Cardiac muscle cell (in vitro differentiated cells and primary cell): Measurements from ENCODE around the gene SLC25A22. TPM values are rescaled to one million over a fixed set of nuclear protein-coding genes. Genes with fewer than 3 reads are reported as not detected.
A peak's percentile ranks its signal among the peaks of the same experiment; 100 is the strongest.

Source experiments
- DNase-seq, 2 donors: peaks; one replicate each; pipeline versions ENCODE4 v3.0.0 to v3.0.0-alpha.2; 2010 to 2017; ENCODE audit warnings: low read depth in 1 of 2, low spot score in 1 of 2
- H3K27ac ChIP-seq: fragments of 200-600 bp; sonication (generic); 2 replicates; pipeline ENCODE4 v1.5.1; 2016
- H3K27me3 ChIP-seq: fragments of 200-600 bp; sonication (generic); 2 replicates; pipeline ENCODE4 v1.6.0; 2016; ENCODE audit warnings: control low read depth
- H3K36me3 ChIP-seq: fragments of 200-600 bp; sonication (generic); 2 replicates; pipeline ENCODE4 v1.5.1; 2016; ENCODE audit warnings: control low read depth
- H3K4me1 ChIP-seq: fragments of 200-600 bp; sonication (generic); 2 replicates; pipeline ENCODE4 v1.8.1; 2017; ENCODE audit warnings: low read depth, mild to moderate bottlenecking, mixed run types
- H3K4me3 ChIP-seq: fragments of 200-600 bp; sonication (generic); 2 replicates; pipeline ENCODE4 v1.5.1; 2016; ENCODE audit warnings: mild to moderate bottlenecking
- H3K9me3 ChIP-seq: fragments of 200-600 bp; sonication (generic); 2 replicates; pipeline ENCODE4 v1.5.1; 2017; ENCODE audit warnings: low read depth, mild to moderate bottlenecking, control low read depth
- polyA plus RNA-seq: library from polyadenylated mRNA; unstranded; fragments of >200 nt; fragmentation: Nextera tagmentation; extraction: Ambion mirVana; gene quantifications from 2 replicates; pipeline ENCODE4 v1.2.1, GENCODE V29; 2016
- total RNA-seq: library from RNA; depleted of rRNA; stranded (reverse); fragments of >200 nt; gene quantifications from 2 replicates; pipeline ENCODE4 v1.2.3, GENCODE V29; 2016
- TF ChIP-seq, protein P1 (sequence below): IDR thresholded peaks from 2 replicates; pipeline ENCODE4 v1.5.1; 2012; ENCODE audit warnings: low read depth, mild to moderate bottlenecking, low read length

The SLC25A22 gene
- total and polyA plus RNA-seq, 2 experiments from 2014 or later = 17.6 to 21.2 TPM

DNA sequence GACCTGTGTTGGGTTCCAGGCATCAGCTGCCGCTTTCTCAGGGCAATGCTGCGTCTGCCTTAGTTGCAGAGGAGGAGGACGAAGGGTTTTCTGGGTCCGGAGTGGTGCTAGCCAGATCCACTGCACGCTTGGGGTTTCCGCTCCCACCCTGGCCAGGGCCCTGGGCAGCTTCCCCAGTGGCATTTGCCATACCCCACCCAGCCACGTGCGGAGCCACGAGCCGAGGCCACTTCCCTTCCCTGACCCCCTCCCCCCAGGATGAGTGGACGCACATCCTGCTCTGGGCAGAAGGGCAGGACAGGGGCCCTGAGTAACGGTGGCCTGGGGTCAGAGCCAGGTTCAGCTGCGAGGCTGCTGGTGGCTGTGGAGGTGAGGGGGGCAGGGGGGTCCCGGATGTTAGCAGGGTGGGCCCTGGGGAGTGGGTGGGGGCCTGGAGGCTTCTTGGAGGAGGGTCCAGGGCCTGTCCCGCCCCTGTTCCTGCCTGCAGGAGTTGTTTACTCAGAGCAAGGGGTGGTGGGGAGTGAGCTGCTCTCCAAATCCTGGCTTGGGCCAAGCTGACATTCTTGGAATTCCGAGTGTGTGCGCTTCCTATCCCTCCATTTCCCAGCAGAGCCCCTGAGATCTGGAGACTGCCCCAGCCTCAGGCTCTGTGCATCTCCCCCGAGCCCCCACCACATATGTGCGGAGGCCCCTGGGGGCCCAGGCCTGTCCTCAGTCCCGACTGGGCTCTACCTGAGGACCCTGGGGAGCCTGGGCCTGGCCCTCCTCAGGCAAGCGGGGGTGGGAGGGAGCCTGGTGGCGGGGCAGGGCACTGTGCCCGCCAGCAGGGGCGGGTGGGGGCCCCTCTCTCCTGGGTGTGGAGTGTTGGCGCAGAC lies 46.0 kb upstream of the SLC25A22 start:
- TF ChIP-seq, protein P1, sequence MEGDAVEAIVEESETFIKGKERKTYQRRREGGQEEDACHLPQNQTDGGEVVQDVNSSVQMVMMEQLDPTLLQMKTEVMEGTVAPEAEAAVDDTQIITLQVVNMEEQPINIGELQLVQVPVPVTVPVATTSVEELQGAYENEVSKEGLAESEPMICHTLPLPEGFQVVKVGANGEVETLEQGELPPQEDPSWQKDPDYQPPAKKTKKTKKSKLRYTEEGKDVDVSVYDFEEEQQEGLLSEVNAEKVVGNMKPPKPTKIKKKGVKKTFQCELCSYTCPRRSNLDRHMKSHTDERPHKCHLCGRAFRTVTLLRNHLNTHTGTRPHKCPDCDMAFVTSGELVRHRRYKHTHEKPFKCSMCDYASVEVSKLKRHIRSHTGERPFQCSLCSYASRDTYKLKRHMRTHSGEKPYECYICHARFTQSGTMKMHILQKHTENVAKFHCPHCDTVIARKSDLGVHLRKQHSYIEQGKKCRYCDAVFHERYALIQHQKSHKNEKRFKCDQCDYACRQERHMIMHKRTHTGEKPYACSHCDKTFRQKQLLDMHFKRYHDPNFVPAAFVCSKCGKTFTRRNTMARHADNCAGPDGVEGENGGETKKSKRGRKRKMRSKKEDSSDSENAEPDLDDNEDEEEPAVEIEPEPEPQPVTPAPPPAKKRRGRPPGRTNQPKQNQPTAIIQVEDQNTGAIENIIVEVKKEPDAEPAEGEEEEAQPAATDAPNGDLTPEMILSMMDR = peak; percentile 1
- Histone ChIP-seq H3K4me1 (peaks cover 34% of the 10 kb centered on the region), H3K27me3 (no peaks in the 10 kb centered on the region), H3K9me3 (no peaks in the 10 kb centered on the region), H3K4me3 (peak overlapping the region; percentile 98), H3K27ac (peak overlapping the region; percentile 89), H3K36me3 (peaks cover 12% of the 10 kb centered on the region)
- peak; percentile 83 to 98 for DNase-seq

DNA sequence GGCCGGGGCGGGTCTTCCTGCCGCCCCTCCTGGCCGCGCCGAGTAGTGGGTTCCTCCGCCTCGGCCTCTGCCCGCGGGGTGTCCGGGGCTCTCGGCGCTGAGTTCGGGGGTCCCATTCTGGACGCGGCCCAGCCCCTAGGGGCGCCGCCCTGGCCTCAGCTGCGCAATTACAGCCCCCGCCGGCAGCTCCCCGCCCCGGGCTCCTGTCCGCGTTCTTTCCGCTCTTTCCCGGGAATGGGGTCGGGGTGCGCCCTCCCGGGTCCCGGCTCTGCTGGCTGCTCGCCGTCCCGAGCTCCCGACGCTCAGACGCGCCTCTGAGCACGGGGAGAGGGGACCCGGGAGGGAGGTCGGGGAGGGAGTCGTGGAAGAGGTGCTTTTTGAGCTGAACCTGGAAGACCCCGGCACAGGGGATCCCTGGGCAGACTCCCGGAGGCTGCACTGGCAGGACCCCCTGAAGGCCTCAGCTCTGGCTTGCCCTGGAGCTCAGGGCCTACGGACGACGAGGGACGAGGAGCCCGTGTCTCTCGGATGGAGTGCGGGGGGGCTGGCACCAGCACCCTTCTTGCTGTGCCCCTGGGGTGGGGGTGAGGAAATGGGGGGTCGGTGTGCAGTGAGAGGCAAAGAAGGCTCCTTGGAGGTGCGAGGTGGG lies 45.1 kb upstream of the SLC25A22 start:
- H3K27me3 ChIP-seq = no peaks in the 10 kb centered on the region
- H3K36me3 ChIP-seq = peaks cover 17% of the 10 kb centered on the region
- no peak for DNase-seq
- H3K4me1 ChIP-seq = peaks cover 28% of the 10 kb centered on the region
- TF ChIP-seq, protein P1 = no peak
- peak overlapping the region; percentile 89 for H3K27ac ChIP-seq
- H3K4me3 ChIP-seq = peak overlapping the region; percentile 98
- no peaks in the 10 kb centered on the region for H3K9me3 ChIP-seq

DNA sequence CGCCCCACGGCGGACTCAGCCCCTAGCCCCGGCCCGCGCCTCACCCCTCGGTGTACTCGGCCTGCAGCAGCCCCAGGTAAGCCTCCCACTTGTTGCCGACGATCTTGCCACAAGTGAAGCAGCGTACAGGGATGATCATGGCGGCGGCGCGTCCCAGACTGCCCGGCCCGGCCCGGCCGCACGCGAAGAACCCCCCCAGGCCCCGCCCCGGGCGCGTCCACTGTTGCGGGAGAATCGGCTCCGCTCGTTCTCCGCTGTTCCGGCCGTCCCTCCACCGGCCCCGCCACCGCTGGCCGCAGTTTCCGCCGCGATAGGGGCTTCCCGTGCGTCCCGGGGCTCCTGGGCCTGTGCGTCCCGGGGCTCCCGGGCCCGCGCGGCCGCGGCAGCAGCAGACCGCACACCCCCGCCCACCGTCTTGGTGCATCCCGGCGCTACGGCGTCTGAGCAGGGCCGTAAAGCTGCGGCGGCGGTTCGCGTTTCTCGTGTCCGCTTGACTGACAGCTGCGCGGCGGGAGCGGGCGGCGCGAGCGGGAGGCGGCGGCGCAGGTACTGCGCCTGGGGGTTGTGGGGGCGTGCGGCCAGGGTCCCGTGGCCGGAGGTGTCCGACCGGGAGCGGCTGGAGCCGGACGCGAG lies 44.4 kb upstream of the SLC25A22 start, which contains the start of the genes POLR2L and TSPAN4:
Gene POLR2L (minus strand): TSS at position 160 of the 633 bp plus-strand sequence. CDS start 21 bp downstream, at position 139.
Gene TSPAN4 (plus strand): TSS at position 483 of the 633 bp plus-strand sequence. CDS start 7,453 bp downstream, outside the sequence.
- peak within 1 kb of the TSS; percentile 98 for H3K4me3 ChIP-seq
- TF ChIP-seq, protein P1 = no peak
- H3K27me3 ChIP-seq = no peaks in the 10 kb centered on the region
- no peaks in the 10 kb centered on the region for H3K9me3 ChIP-seq
- H3K36me3 ChIP-seq = peaks cover 22% of the 10 kb centered on the region
- H3K27ac ChIP-seq = peak within 1 kb of the TSS; percentile 99
- H3K4me1 ChIP-seq = peaks cover 28% of the 10 kb centered on the region
- peak; percentile 94 to 95 for DNase-seq

- TF ChIP-seq, protein P1 = no peak
- DNase-seq = no peak
- H3K9me3 ChIP-seq = no peaks in the 10 kb centered on the region
- H3K27me3 ChIP-seq = no peaks in the 10 kb centered on the region
- H3K27ac ChIP-seq = peak overlapping the region; percentile 99
- H3K36me3 ChIP-seq = peaks cover 27% of the 10 kb centered on the region
- peak overlapping the region; percentile 98 for H3K4me3 ChIP-seq
- H3K4me1 ChIP-seq = peaks cover 28% of the 10 kb centered on the region
Observed at GRCh38 chr11:841981-842369, 43.9 kb upstream of the SLC25A22 start.

- H3K4me1 ChIP-seq = peaks cover 24% of the 10 kb centered on the region
- DNase-seq = no peak
- TF ChIP-seq, protein P1 = peak; percentile 45
- no peaks in the 10 kb centered on the region for H3K27me3 ChIP-seq
- H3K4me3 ChIP-seq = no peak overlapping the region
- peaks cover 33% of the 10 kb centered on the region for H3K36me3 ChIP-seq
- H3K9me3 ChIP-seq = no peaks in the 10 kb centered on the region
- H3K27ac ChIP-seq = no peak overlapping the region
Observed at GRCh38 chr11:839875-840617, 42.0 kb upstream of the SLC25A22 start.
